HTERT RPE-1 (cell line): Measurements from ENCODE around the gene ATP1A4.

ENCODE experiments used
- in situ Hi-C: fragments of 300-500 bp; cut with MboI; formaldehyde crosslinking; loops from 4 replicates; pipeline ENCODE4 v1.14.3; 2020; ENCODE audit warnings: low sequenced_read_pairs

ATP1A4 gene

GRCh38 chr1:160139840-160140239, 11.6 kb upstream of the ATP1A4 start:
- in situ Hi-C loops, result no loop called here

DNA sequence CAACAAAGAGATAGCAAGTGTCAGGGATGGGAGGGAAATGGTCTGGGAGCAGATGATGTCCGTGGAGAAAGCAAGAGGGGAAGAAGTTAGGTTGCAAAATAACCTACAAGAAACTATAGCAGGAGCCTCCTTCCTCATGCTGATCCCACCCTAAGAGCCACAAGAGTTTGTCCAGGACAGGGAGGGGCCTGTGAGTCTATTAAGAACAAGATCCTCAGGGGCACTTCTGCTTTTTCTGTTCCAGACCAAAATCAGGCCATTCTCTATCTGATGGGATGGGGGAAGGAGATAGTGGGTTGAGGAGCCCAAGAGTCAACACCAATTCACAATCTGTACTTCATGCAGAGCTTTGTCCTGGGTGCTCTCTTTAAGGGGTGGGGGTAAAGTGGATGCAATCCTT, 7.7 kb upstream of the ATP1A4 start:
- in situ Hi-C loops, result no loop called here

GRCh38 chr1:160144921-160145320, 6.5 kb upstream of the ATP1A4 start:
- in situ Hi-C loops, result no loop called here

DNA sequence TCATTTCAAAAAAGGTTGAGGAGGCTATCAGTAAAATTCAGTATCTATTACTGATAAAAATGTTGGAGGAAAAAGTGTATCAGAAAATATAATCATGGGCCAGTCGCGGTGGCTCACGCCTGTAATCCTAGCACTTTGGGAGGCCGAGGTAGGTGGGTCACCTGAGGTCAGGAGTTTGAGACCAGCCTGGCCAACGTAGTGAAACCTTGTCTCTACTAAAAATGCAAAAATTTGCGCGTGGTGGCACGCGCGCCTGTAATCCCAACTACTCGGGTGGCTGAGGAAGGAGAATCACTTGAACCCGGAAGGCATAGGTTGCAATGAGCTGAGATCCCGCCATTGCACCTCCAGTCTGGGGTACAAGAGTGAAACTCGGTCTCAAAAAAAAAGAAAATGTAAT, 5.3 kb upstream of the ATP1A4 start:
- in situ Hi-C loops, result no loop called here

- in situ Hi-C loops, result no loop called here
Observed at GRCh38 chr1:160148121-160148520, 3.3 kb upstream of the ATP1A4 start.

GRCh38 chr1:160149233-160149632, 2.2 kb upstream of the ATP1A4 start:
- in situ Hi-C loops, result no loop called here

DNA sequence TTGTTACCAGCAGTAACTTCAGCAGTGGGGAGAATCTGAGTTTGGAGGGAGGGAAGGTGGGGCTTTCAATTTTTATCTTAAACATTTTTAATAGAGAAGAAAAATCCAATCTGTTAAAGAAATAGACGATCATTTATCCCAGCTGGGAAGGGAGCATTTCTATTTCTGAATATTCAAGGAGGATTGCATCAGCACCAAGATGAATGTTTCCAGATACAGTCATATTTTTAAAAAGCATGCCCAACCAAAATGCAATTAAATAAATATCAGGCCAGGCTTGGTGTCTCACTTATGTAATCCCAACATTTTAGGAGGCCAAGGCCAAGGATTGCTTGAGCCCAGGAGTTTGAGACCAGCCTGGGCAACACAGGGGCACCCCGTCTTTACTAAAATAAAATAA, 1.7 kb upstream of the ATP1A4 start:
- in situ Hi-C loops, result no loop called here

GRCh38 chr1:160154790-160155189, 3.4 kb downstream of the ATP1A4 start:
- in situ Hi-C loops, result no loop called here

DNA sequence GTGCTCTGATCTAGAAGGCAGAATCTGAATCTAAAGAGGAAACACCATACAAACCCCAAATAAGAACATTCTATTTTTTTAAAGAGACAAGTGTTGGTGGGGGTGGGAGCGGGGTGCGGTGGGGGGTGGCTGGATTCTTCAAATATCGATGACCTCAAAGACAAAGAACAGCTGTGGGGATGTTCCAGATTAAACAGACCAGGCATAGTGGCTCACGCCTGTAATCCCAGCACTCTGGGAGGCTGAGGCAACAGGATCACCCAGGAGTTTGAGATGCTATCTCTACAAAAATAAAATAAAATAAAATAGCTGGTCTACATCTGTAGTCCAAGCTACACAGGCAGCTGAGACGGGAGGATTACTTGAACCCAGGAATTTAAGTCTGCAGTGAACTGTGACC, 5.0 kb downstream of the ATP1A4 start:
- in situ Hi-C loops, result no loop called here

- in situ Hi-C loops, result no loop called here
Observed at GRCh38 chr1:160157174-160157573, 5.8 kb downstream of the ATP1A4 start.

DNA sequence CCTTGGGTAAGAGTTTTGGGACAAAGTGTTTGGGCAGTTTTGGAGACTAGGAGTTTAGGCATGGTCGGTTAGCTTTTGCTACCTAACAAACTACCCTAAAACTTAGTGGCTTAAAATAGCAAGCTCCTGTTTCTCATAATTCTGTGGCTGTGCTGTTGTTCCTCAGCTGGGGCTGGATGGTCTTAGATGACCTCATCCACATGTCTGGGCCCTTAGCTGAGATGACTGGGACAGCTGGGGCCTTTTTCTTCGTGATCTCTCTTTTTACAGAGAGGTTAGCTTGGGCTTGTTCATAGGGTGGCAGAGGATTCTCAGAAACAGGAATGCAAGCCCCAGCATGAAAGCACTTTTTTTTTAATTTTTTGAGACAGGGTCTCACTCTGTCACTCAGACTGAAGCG, 6.6 kb downstream of the ATP1A4 start:
- in situ Hi-C loops, result no loop called here

- in situ Hi-C loops, result no loop called here
Observed at GRCh38 chr1:160158534-160158933, 7.1 kb downstream of the ATP1A4 start.

DNA sequence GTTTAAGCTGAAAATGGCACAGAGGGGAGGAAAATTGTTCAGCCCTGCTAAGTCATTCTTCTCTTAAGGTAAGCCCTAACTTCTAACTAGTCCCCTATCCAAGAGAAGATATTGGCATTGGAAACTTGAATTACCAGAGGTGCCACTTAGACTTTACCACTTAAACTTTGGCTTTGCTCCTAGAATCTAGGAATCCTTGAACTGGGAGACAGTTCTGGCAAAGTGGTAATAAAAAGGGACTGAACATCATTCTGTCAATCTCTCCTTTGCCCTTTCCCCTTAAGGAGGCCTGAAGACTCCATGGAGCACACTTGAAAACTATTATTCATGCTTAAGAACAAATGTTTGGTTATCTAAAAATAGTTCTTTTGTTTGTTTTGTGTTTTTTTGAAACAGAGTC, 8.4 kb downstream of the ATP1A4 start:
- in situ Hi-C loops, result no loop called here

GRCh38 chr1:160161965-160162705, 10.7 kb downstream of the ATP1A4 start:
- in situ Hi-C loops, result no loop called here

- in situ Hi-C loops, result no loop called here
Observed at GRCh38 chr1:160162931-160163330, 11.5 kb downstream of the ATP1A4 start.

- in situ Hi-C loops, result no loop called here
Observed at GRCh38 chr1:160163615-160164014, 12.2 kb downstream of the ATP1A4 start.

GRCh38 chr1:160164121-160164520, 12.7 kb downstream of the ATP1A4 start:
- in situ Hi-C loops, result no loop called here

DNA sequence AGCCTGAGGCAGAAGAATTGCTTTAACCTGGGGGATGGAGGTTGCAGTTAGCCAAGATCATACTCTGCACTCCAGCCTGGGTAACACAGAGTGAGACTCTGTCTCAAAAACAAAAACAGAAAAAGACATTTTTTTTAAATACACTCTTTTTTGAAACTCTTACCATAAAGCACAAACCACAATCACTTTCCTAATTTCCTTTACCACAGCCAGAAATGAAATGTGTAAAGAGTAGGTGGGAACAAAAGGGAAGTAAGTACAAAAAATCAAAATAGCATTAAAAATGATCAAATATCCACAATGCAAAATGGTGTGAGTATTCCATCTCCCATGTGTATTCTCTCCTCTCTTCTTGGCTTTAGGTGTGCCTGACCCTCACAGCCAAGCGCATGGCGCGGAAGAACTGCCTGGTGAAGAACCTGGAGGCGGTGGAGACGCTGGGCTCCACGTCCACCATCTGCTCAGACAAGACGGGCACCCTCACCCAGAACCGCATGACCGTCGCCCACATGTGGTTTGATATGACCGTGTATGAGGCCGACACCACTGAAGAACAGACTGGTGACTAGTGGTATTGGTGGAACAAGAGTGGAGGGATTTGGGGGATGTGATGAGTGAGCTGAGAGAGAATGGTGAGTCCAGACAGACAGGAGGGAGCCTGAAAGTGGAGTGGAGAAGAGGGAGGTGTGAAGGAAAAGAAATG, 14.9 kb downstream of the ATP1A4 start:
- in situ Hi-C loops, result no loop called here

GRCh38 chr1:160167056-160167455, 15.7 kb downstream of the ATP1A4 start:
- in situ Hi-C loops, result no loop called here

DNA sequence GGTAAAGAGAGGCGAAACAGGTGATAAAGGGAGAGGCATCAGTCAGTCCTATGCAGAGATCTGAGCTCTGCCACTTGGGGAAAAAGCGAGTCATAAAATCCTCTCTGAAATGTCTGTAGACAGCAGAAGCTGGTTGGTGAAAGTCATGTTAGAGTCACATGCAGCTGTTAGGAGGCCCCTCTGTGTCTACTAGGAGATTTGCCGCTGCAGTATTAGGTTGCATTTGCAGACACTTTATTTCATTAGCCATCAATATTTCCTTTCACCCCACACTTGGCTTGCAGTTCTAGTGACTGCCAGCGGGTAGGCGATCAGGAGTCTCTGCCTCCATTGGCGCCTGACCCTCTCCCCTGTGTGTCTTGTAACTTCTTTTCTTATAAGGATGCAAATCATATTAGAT, 16.2 kb downstream of the ATP1A4 start:
- in situ Hi-C loops, result no loop called here

DNA sequence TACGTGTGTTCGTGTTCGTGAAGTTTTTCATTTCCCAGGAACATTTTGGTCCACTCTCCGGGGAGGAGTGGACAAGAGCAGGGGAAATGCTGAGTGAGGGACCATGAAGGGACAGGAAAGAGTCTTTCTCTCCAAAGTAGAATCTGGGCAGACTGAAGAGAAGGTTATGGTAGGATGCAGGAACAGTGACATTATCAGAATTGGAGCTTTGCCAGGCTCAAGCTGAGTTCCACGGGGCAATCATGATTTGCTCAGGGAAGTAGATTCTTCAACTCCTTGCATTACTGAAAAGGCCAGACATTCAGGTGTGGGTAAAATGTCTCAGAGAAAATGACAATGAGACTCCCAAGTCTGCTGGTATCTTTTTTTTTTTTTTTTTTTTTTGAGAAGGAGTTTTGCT, 16.6 kb downstream of the ATP1A4 start:
- in situ Hi-C loops, result no loop called here

- in situ Hi-C loops, result no loop called here
Observed at GRCh38 chr1:160168609-160169369, 17.4 kb downstream of the ATP1A4 start.
